PC-3 (cell line): ENCODE data around the gene SCGB1C1. TPM values are rescaled to one million over a fixed set of nuclear protein-coding genes. Genes with fewer than 3 reads are reported as not detected.

Source experiments
- ATAC-seq: fragments of 200-7000 bp; cut with Tn5 transposase; 2 replicates; pipeline ENCODE4 v1.9.1; 2020; ENCODE audit warnings: mild to moderate bottlenecking, moderate library complexity
- BruUV-seq: library from RNA; stranded (reverse); fragments of 400-500 nt; replicated peaks from 2 replicates; lab custom pipeline; 2021; lab: Mats Ljungman, UMichigan
- CTCF ChIA-PET: fragments of 300-600 bp; sonication (Branson Sonifier 250); formaldehyde crosslinking; loops from one replicate; lab custom pipeline; 2022; ENCODE audit warnings: antibody characterized with exemption; lab: Charles Lee
- POLR2A ChIA-PET: fragments of 300-600 bp; sonication (Branson Sonifier 250); formaldehyde crosslinking; loops from one replicate; lab custom pipeline; 2022; ENCODE audit warnings: antibody characterized with exemption; ENCODE audit not compliant: unreplicated experiment; lab: Charles Lee
- DNase-seq: peaks from one replicate; pipeline ENCODE4 v3.0.0-alpha.2; 2015
- H2AFZ ChIP-seq: fragments of 300-600 bp; sonication (generic); 2 replicates; pipeline ENCODE4 v1.6.0; 2016; ENCODE audit warnings: antibody characterized with exemption, low read length
- H3F3A ChIP-seq: fragments of 300-600 bp; sonication (generic); one replicate; pipeline ENCODE4 v1.6.0; 2017; ENCODE audit warnings: antibody characterized with exemption, low read length, control low read depth, mild to moderate bottlenecking; ENCODE audit not compliant: unreplicated experiment
- H3K27ac ChIP-seq: fragments of 300-600 bp; sonication (generic); 2 replicates; pipeline ENCODE4 v1.5.1; 2016; ENCODE audit warnings: mild to moderate bottlenecking, low read length
- H3K27me3 ChIP-seq: fragments of 300-600 bp; sonication (generic); 2 replicates; pipeline ENCODE4 v1.6.1; 2016; ENCODE audit warnings: low read length, mixed read lengths
- H3K36me3 ChIP-seq: fragments of 300-600 bp; sonication (generic); 2 replicates; pipeline ENCODE4 v1.6.1; 2016; ENCODE audit warnings: low read depth, mixed run types, low read length, mixed read lengths
- H3K4me1 ChIP-seq: fragments of 300-600 bp; sonication (generic); 2 replicates; pipeline ENCODE4 v1.5.1; 2016; ENCODE audit warnings: low read length; ENCODE audit not compliant: insufficient read depth
- H3K4me2 ChIP-seq: fragments of 300-600 bp; sonication (generic); 2 replicates; pipeline ENCODE4 v1.6.0; 2016; ENCODE audit warnings: low read length
- H3K4me3 ChIP-seq: fragments of 300-600 bp; sonication (generic); 2 replicates; pipeline ENCODE4 v1.5.1; 2016; ENCODE audit warnings: mild to moderate bottlenecking, low read length, mixed read lengths
- H3K79me2 ChIP-seq: fragments of 300-600 bp; sonication (generic); 2 replicates; pipeline ENCODE4 v1.6.1; 2017; ENCODE audit warnings: low read length, mixed read lengths
- H3K9ac ChIP-seq: fragments of 300-600 bp; sonication (generic); 2 replicates; pipeline ENCODE4 v1.6.0; 2016; ENCODE audit warnings: mild to moderate bottlenecking, low read length
- H3K9me2 ChIP-seq: fragments of 300-600 bp; sonication (generic); replicated peaks from 2 replicates; pipeline ENCODE4 v1.6.1; 2016; ENCODE audit warnings: mixed run types, low read length, mixed read lengths
- H3K9me3 ChIP-seq: fragments of 300-600 bp; sonication (generic); 2 replicates; pipeline ENCODE4 v1.6.1; 2016; ENCODE audit warnings: low read length, mixed read lengths
- H4K20me1 ChIP-seq: fragments of 300-600 bp; sonication (generic); 2 replicates; pipeline ENCODE4 v1.6.1; 2016; ENCODE audit warnings: low read length, mixed read lengths
- EZH2 ChIP-seq: fragments of 300-600 bp; sonication (generic); IDR thresholded peaks from one replicate; pipeline ENCODE4 v1.6.1; 2017; ENCODE audit warnings: antibody characterized with exemption, mild to moderate bottlenecking, low read length; ENCODE audit not compliant: unreplicated experiment
- EZH2phosphoT487 ChIP-seq: fragments of 300-600 bp; sonication (generic); IDR thresholded peaks from 2 replicates; pipeline ENCODE4 v1.6.1; 2018; ENCODE audit warnings: mild to moderate bottlenecking, antibody characterized with exemption, low read length, borderline replicate concordance
- intact Hi-C: fragments of 100-400 bp; cut with micrococcal nuclease; formaldehyde crosslinking; loops from 2 replicates; pipeline ENCODE4 v1.9.0; 2023
- total RNA-seq: library from RNA; depleted of rRNA; stranded (reverse); fragments of >200 nt; gene quantifications from 2 replicates; pipeline ENCODE4 v1.2.3, GENCODE V29; 2014
- TF ChIP-seq, protein P1 (sequence below): fragments of 300-600 bp; sonication (generic); conservative IDR thresholded peaks from 2 replicates; pipeline ENCODE4 v1.5.1; 2017; ENCODE audit warnings: antibody characterized with exemption, low read depth, mild to moderate bottlenecking, low read length

The SCGB1C1 gene
- total RNA-seq, 1 experiment from 2014 or later: not detected

DNA sequence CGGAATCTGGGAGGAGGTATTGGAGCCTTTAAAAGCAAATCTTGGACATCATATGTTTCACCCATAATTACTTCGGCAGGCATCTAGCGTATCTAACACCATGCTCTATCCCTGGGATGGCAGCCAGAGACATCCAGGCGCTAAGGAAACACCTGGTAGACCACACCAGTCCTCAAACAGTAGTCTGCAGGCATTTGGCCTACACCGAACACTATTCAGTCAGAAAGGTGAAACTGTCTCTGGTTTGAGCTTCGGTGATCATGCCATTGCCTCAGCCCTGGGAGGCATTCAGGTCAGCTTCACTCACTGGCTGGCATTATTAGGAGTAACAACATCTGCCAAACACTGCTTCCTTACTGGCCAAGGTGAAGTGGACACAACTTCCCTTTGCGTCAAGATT, 31.5 kb downstream of the SCGB1C1 start:
- DNase-seq: no peak
- H3K9me3 ChIP-seq: no peaks in the 10 kb centered on the region
- no peaks in the 10 kb centered on the region for H3K79me2 ChIP-seq
- intact Hi-C loops: no loop called here
- H2AFZ ChIP-seq: no peak overlapping the region
- TF ChIP-seq EZH2 (no peak), EZH2phosphoT487 (no peak)
- no peaks in the 10 kb centered on the region for H3F3A ChIP-seq
- H3K27ac ChIP-seq: no peak overlapping the region
- H3K4me1 ChIP-seq: no peaks in the 10 kb centered on the region
- BruUV-seq: no TSS peak
- POLR2A ChIA-PET: no interaction called here
- CTCF ChIA-PET: no interaction called here
- no peaks in the 10 kb centered on the region for H3K27me3 ChIP-seq
- no peak for ATAC-seq
- H3K9me2 ChIP-seq: no peaks in the 10 kb centered on the region
- H3K4me3 ChIP-seq: no peak overlapping the region
- H3K9ac ChIP-seq: no peak overlapping the region
- no peak overlapping the region for H3K4me2 ChIP-seq
- H3K36me3 ChIP-seq: no peaks in the 10 kb centered on the region
- H4K20me1 ChIP-seq: no peaks in the 10 kb centered on the region

DNA sequence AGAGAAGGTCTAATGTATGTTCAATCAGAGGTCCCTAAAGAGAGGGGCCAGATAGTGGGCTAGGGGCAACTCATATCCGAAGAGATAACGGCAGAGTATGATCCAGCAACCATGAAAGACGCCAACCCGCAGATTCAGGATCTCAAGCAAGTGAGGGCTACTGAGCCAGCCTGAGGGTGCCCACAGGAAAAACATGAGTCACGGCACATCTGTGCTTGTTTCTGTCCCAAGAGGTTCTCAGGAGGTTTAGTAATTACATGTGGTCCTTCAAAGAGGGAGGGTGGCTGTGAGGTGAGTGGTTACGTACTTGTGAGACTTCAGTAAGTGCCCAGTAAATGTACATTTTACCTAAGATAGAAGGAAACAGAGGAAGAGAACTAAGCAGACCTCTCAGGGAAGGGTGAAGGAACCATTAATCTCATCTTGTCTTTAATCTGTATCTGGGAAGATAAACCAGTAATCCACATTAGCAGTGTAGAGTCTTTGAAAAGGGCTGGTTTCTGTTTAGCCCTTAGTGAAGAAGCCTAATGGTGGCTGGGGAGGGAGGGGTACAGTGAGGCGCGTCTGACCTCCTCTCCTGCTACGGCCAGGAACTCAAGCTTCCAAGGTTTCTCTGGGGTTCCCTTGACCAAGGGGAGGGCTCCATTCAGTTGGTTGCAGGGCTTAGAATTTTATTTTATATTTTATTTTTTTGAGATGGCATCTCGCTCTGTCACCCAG, 33.0 kb downstream of the SCGB1C1 start:
- intact Hi-C loops: no loop called here
- Histone ChIP-seq H3K4me3 (no peak overlapping the region), H3K27me3 (no peaks in the 10 kb centered on the region), H4K20me1 (no peaks in the 10 kb centered on the region), H2AFZ (no peak overlapping the region), H3F3A (no peaks in the 10 kb centered on the region), H3K36me3 (no peaks in the 10 kb centered on the region), H3K4me2 (no peak overlapping the region), H3K27ac (no peak overlapping the region), H3K4me1 (no peaks in the 10 kb centered on the region), H3K9me2 (no peaks in the 10 kb centered on the region), H3K9ac (no peak overlapping the region), H3K79me2 (no peaks in the 10 kb centered on the region), H3K9me3 (no peaks in the 10 kb centered on the region)
- TF ChIP-seq EZH2phosphoT487: no peak
- TF ChIP-seq, protein P1, sequence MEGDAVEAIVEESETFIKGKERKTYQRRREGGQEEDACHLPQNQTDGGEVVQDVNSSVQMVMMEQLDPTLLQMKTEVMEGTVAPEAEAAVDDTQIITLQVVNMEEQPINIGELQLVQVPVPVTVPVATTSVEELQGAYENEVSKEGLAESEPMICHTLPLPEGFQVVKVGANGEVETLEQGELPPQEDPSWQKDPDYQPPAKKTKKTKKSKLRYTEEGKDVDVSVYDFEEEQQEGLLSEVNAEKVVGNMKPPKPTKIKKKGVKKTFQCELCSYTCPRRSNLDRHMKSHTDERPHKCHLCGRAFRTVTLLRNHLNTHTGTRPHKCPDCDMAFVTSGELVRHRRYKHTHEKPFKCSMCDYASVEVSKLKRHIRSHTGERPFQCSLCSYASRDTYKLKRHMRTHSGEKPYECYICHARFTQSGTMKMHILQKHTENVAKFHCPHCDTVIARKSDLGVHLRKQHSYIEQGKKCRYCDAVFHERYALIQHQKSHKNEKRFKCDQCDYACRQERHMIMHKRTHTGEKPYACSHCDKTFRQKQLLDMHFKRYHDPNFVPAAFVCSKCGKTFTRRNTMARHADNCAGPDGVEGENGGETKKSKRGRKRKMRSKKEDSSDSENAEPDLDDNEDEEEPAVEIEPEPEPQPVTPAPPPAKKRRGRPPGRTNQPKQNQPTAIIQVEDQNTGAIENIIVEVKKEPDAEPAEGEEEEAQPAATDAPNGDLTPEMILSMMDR: no peak
- no peak for ATAC-seq
- DNase-seq: no peak
- ChIA-PET CTCF (no interaction called here), POLR2A (no interaction called here)
- no TSS peak for BruUV-seq

DNA sequence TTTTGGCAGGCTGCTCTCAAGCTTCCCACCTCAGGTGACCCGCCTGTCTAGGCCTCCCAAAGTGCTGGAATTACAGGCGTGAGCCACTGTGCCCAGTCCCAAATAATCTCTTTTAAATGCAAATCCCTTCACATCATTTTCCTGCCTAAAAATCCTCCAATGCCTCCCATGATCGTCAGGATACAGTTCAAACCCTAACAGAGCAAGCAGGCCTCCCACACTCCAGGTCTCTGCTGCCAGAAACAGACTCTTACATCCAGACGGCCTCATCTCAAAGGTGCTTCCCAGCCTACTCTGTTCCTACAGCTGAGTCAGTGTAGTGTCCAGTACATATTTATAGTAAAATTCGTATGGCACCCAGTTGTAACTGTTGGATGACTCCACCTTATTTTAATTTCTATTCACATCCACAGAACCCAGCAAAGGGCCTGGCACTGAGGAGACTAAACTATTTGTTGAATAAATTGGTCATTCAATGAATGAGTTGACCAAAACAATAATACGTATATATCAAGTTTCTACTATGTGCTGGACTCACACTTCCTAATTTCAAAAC, 35.0 kb downstream of the SCGB1C1 start:
- Histone ChIP-seq H2AFZ (no peak overlapping the region), H3K4me3 (no peak overlapping the region), H3K4me2 (no peak overlapping the region), H3K9me2 (no peaks in the 10 kb centered on the region), H3K9me3 (no peaks in the 10 kb centered on the region), H3K9ac (no peak overlapping the region), H3K27ac (no peak overlapping the region), H4K20me1 (no peaks in the 10 kb centered on the region), H3K36me3 (no peaks in the 10 kb centered on the region), H3K79me2 (no peaks in the 10 kb centered on the region), H3K27me3 (no peaks in the 10 kb centered on the region), H3K4me1 (no peaks in the 10 kb centered on the region), H3F3A (no peaks in the 10 kb centered on the region)
- BruUV-seq: no TSS peak
- ATAC-seq: no peak
- intact Hi-C loops: no loop called here
- no peak for DNase-seq
- TF ChIP-seq EZH2: no peak
- TF ChIP-seq, protein P1: no peak
- TF ChIP-seq EZH2phosphoT487: no peak
- ChIA-PET CTCF (no interaction called here), POLR2A (interaction anchor here (1.1 kb wide), 1 partner anchor 21 kb away, joined by 6 read pairs; the partner anchor contains the start of genes BET1L and RIC8A)
